Activated T-cell treated with anti-CD3 and anti-CD28 coated beads, Interleukin-2, amount 50 U/mL, for 1 hour (primary cell): ENCODE measurements around the gene KLK4.
"Not testable (repeated sequence)": the region's sequence is repeated elsewhere in the genome, so short reads cannot be mapped to it uniquely, and the experiment has no call there.

Experiments
- DNase-seq: peaks from one replicate; pipeline ENCODE4 v3.0.0-alpha.2; 2020

Gene KLK4

GRCh38 chr19:50912727-50913716 lies 1.8 kb upstream of the KLK4 start:
- no peak for DNase-seq

GRCh38 chr19:50912102-50912599 lies 956 bp upstream of the KLK4 start:
- DNase-seq, result no peak

DNA sequence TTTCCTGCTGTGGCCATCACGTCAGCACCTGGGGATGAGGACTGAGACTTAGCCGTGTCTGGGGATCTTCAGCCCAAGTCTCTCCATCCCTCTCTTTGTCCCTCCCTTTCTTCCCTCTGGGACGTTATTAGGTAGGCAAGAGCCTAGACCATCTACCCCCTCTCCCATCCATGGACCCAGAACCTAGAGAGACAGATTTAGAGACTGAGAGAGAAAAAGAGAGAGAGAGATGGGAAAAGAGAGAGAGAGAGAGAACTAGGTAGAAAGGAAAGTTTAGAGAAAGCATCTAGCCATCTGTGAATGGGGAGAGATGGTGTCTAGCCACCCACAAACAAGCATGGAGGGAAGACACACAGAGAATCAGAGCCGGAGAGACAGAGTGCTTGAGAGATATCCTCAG lies 473 bp downstream of the KLK4 start:
- no peak for DNase-seq

DNA sequence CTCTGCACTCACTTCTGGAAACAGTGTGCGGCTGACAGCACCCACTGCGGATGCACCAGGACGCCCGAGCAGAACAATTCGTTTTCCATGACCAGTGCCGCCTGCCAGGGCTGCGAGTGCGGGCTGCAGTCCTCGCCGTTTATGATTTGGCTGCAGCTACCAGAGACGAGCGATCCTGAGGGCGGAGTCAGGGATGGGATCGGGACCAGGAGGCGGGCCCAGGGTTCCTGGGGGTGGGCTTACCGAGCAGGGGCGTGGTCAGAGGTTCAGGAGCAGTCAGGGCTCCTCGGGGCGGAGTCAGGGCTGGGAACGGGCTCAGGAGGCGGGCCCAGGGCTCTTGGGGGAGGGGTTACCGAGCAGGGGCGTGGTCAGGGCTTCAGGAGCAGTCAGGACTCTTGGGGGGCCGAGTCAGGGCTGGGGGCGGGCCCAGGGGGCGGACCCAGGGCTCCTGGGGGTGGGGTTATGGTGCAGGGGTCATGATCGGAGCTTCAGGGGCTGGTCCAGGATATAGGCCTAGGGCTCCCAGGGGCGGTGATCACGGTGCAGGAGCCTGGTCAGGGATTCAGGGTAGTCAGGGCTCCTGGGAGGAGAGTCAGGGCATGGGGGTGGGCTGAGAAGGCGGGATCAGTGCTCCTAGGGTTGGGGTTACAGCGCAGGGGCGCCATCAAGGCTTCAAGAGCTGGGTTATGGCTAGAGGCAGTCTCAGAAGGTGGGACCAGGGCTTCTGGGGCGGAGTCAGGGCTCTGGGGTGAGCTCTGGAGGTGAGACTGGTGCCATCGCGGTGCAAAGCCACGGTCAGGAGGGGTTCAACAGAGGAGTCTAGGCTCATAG lies 1.7 kb downstream of the KLK4 start:
- DNase-seq, result peak; percentile 22

GRCh38 chr19:50908336-50908735 lies 2.9 kb downstream of the KLK4 start:
- no peak for DNase-seq

GRCh38 chr19:50906217-50906616 lies 5.0 kb downstream of the KLK4 start:
- peak; percentile 29 for DNase-seq

DNA sequence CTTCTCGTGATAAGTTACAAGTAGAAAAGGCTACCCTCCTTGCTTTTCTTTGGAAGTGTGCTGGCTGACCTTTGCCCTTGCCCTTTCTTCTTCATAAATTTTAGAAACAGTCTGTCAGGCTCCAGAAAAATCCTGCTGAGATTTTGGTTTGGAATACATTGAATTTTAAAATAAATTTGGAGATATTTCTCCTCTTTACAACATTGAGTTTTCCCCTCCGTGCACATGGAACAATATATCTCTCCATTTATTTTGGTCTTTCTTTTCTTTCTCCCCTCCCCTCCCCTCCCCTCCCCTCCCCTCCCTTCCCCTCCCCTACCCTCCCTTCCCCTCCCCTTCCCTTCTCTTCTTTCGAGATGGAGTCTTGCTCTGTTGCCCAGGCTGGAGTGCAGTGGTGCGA lies 8.6 kb downstream of the KLK4 start:
- no peak for DNase-seq

- no peak for DNase-seq
Measured at GRCh38 chr19:50899569-50899968, 11.6 kb downstream of the KLK4 start.

DNA sequence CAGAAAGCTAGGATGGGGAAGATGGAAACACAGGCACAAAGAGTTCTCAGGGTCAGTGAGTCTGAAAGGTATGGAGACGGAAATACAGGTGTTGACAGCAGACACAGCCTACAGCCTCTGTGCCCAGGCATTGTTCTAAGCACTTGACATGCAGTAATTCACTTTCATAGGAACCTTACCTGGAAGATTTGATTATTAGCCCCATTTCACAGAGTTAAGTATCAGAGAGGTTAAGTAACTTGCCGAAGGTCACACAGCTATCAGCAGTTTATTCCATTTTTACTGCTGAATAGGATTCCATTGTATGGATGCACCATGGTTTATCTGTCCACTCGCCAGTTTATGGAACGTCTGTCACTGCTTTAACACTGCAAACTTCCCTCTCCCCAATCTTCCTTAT lies 13.2 kb downstream of the KLK4 start:
- DNase-seq, result no peak

GRCh38 chr19:50897612-50898011 lies 13.6 kb downstream of the KLK4 start:
- no peak for DNase-seq

DNA sequence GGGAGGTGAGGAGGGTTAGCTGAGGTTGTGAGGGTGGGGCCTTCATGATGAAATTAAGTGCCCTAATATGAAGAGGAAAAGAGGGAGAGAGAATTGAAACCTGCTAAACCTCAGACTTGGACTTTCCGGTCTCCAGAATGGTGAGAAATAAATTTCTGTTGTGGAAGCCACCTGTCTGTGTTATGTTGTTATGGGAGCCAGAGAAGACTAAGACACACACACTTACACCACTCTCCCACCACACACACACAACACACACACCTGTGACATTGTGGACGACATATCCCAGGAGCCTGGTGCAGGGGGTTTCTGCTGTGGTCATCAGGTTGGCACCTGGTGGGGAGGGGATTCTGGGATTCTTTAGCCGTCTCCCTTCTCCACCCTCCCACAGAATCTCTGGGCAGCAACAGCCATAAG lies 14.0 kb downstream of the KLK4 start:
- DNase-seq, result no peak

DNA sequence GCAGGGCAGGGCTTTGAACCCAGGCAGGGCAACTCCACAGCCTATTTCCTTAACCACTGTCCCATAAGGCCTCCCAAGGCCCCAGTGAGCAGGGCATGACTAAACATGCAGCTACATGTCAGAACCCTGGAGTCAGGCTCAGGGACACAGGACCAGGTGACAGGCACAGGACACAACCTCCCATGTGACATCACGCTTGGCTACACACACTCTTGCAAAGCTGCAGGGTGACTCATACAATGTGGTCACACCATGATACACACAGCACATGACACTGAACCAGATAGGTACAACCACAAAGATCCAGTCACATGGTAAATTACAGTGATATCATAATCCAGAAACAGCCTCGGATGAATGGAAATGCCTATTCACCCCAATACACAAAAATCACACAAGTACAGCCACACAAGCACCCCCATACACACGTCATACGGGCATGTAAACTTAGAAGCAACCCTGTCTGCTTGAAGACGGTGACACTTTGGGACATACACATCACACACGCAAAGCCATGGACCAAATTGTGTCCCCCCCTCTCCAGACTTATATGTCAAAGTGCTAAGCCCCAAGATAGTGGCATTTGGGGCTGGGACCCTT lies 14.5 kb downstream of the KLK4 start:
- DNase-seq, result no peak

- not testable (repeated sequence) for DNase-seq
Measured at GRCh38 chr19:50896089-50896590, 15.1 kb downstream of the KLK4 start.

DNA sequence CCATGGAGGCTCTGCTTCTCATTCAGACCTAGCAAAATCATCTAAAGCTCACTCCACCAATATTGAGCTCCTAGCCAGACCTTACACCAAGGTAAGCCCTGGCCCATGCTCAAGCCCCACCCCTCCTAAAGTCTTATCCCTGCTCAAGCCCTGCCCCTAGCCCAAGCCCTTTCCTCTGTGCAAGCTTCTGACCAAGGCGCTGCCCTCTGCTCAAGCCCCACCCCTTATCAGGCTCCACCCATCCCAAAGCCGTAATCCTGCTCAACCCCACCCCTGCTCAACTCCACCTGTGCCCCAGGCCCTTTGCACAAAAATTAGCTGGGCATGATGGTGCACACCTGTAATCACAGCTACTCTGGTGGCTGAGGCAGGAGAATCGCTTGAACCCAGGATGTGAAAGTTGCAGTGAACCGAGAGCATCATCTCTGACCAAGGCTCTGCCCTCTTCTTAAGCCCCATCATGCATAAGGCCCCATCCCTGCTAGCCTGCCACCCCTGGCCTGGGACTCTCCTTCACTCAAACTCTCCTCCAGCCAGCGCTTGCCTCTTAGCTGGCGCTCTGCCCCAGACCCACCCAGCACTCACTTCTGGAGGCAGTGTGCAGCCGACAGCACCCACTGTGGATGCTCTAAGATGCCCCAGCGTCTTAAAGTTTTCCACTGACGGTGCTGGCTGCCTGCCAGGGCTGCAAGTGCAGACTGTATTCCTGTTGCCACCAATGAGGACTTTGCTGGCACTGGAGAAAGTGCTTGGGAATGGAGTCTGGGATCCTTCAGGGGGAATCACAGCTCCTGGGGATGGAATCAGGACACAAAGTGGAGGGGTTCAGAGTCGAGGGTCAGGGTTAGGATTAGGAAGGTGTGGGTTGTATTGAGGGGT lies 16.5 kb downstream of the KLK4 start:
- no peak for DNase-seq

DNA sequence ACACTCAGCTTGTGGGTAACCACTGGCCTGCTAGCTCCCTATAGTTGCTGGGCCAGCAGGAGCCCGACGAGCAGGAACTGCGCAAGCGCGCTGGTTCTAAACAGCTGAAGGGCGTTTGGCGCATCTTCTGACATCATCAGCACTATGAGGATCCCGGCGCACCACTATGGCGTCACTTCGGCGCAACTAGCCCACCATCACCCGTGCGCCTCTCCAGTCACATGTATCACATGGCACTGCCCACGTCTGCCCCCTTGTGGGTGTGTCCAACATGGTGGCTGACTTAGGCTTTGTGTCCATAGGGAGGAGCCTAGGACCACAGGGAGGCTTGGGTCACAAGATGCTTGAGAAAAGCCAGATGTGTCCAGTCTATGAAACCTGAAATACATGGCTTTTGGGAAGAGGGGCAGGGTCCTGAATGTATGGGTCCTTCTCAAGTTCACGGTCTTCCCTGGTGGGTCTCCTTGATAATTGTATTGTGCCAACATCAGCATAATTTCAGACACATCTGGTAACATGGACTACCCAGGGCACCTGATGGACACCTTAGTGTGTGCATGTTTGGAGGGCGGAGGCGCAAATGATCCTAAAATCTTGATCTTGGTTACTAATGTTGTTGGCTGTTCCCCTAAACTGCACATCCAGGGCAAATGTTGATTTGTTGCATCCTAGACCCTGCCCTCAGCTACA lies 18.0 kb downstream of the KLK4 start:
- DNase-seq, result no peak

DNA sequence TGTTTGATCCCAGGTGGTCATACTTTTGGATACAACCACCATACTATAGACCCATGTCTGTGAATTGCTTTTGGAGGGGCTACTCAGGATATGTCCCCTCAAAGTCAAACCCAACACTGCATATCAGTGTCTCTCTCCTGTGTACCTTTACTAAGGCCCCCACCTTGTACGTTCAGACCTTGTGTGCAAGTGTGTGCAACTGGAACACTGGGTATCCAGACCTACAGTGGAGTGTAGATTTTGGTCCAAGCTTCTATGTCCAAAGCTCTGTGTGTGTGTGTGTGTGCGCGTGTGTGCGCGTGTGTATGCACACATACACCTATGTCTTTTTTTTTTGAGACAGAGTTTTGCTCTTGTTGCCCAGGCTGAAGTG lies 20.0 kb downstream of the KLK4 start:
- DNase-seq, result no peak

DNA sequence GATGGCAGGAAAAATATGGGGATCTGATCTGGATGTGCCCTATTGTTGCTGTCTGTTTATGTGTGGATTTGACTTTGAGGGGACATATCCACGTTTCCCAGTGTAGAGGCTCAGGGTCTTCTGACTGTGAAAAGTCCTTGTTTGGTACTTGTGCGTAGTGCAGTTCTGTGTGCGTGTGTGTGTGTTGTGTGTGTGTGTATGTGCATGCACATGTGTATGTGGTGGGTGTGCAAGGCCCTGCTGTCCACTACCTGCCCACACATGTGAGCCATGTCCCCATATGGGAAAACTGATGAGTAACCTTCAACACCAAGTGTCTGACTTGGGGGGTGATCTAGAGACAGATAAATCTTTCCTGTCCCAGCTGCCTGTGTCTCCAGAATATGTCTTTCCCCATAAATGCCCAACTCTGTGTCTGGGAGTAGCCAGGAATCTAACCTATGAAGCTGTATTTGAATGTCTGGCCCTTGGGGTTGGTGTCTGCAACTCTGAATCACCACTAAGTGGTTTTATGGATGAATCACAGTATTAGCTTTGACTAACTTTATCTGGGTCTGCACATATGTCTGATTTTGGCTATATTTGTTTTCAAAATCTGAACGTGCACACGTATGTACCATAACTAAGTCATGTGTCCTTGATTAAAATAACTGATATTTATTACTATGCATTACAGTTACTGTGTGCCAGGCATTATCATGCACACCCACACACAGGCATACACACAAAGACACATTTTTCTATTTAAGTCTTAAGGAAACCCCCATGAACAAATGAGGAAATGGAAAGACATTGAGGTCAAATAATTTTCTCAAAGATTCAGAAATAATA lies 20.6 kb downstream of the KLK4 start:
- no peak for DNase-seq

DNA sequence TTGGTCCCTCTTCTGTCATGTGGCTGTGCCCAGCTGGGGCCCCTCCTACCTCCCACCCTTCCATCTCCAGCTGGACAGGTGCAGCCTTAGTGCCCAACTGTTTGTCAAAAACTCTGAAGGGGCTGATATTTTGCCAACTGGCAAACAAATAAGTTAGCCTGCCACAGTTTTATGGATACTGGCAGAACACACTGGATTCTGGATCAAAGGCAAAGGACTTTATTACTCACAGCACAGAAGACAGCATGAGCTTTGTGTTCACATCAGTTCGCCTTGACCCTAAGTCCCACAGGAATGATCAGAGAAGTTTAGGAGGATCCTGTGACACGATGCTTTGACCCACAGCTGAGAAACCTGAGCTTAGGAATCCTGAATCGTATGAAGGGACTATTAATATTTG lies 21.6 kb downstream of the KLK4 start:
- no peak for DNase-seq

GRCh38 chr19:50882188-50882587 lies 29.0 kb downstream of the KLK4 start:
- DNase-seq, result no peak

- no peak for DNase-seq
Measured at GRCh38 chr19:50880241-50880640, 31.0 kb downstream of the KLK4 start.
